A549 (cell line): ENCODE measurements around the gene CFH.

ENCODE experiments used
- CTCF ChIP-seq: fragments of >200 bp; sonication (Bioruptor Twin); formaldehyde crosslinking; IDR thresholded peaks from 3 replicates; pipeline ENCODE4 v1.5.1; 2016
- EP300 ChIP-seq, 2 experiments: fragments of >200 bp; sonication (Bioruptor Twin); formaldehyde crosslinking; IDR thresholded peaks; 2 replicates in 1 of 2; 3 replicates in 1 of 2; pipeline ENCODE4 v1.6.1; 2016 to 2017
- HMGXB4 ChIP-seq: fragments of 250-450 bp; sonication (Bioruptor Pico); IDR thresholded peaks from 2 replicates; pipeline ENCODE4 v1.5.0; 2021; ENCODE audit warnings: mild to moderate bottlenecking, moderate library complexity, borderline replicate concordance
- KDM1A ChIP-seq: fragments of 200-600 bp; sonication (generic); IDR thresholded peaks from 2 replicates; pipeline ENCODE4 v1.6.1; 2016; ENCODE audit warnings: low read depth, mild to moderate bottlenecking
- KDM5A ChIP-seq: fragments of 200-600 bp; sonication (generic); IDR thresholded peaks from 2 replicates; pipeline ENCODE4 v1.6.1; 2016; ENCODE audit warnings: antibody characterized with exemption, mild to moderate bottlenecking
- POLR2A ChIP-seq: IDR thresholded peaks from 2 replicates; pipeline ENCODE4 v1.6.1; 2012; ENCODE audit warnings: mild to moderate bottlenecking, low read length
- RAD21 ChIP-seq, 2 experiments: fragments of >200 bp in 1 of 2; sonication (Bioruptor Twin) in 1 of 2; formaldehyde crosslinking in 1 of 2; IDR thresholded peaks in 1 of 2; conservative IDR thresholded peaks in 1 of 2; 2 replicates in 1 of 2; 3 replicates in 1 of 2; pipeline ENCODE4 v1.6.1; 2012 to 2018; ENCODE audit warnings: inconsistent platforms in 1 of 2
- RCOR1 ChIP-seq: fragments of 150-350 bp; IDR thresholded peaks from 2 replicates; pipeline ENCODE4 v1.6.1; 2014; ENCODE audit warnings: antibody characterized with exemption, low read length, low read depth
- RNF2 ChIP-seq: fragments of 200-600 bp; sonication (generic); IDR thresholded peaks from 2 replicates; pipeline ENCODE4 v1.6.1; 2016; ENCODE audit warnings: low read depth, mild to moderate bottlenecking, antibody characterized with exemption, moderate library complexity, borderline replicate concordance
- TF ChIP-seq, protein P1 (sequence below): IDR thresholded peaks from 2 replicates; pipeline ENCODE4 v1.6.1; 2012
- TF ChIP-seq, protein P2 (sequence below): fragments of >200 bp; sonication (Bioruptor Twin); formaldehyde crosslinking; IDR thresholded peaks from 3 replicates; pipeline ENCODE4 v1.6.1; 2016
- TF ChIP-seq, protein P3 (sequence below): fragments of 450-650 bp; IDR thresholded peaks from 2 replicates; pipeline ENCODE4 v1.6.1; 2014; ENCODE audit warnings: antibody characterized with exemption

GRCh38 chr1:196607981-196608380 is 43.9 kb upstream of the CFH start:
- TF ChIP-seq RAD21 (conservative IDR thresholded peaks at IDR 0.05 in 1 of 2, IDR thresholded peaks at IDR 0.05 in 1 of 2) (no peak), CTCF (no peak), POLR2A (no peak), HMGXB4 (CRISPR knock-in tag) (no peak), KDM5A (no peak), RNF2 (no peak), KDM1A (0 out of 2 replicates have a peak, but pooled peaks have one; percentile 26), EP300 (IDR thresholded peaks at IDR 0.05) (no peak), RCOR1 (no peak)
- TF ChIP-seq, protein P1, sequence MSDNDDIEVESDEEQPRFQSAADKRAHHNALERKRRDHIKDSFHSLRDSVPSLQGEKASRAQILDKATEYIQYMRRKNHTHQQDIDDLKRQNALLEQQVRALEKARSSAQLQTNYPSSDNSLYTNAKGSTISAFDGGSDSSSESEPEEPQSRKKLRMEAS: no peak
- TF ChIP-seq, protein P2, sequence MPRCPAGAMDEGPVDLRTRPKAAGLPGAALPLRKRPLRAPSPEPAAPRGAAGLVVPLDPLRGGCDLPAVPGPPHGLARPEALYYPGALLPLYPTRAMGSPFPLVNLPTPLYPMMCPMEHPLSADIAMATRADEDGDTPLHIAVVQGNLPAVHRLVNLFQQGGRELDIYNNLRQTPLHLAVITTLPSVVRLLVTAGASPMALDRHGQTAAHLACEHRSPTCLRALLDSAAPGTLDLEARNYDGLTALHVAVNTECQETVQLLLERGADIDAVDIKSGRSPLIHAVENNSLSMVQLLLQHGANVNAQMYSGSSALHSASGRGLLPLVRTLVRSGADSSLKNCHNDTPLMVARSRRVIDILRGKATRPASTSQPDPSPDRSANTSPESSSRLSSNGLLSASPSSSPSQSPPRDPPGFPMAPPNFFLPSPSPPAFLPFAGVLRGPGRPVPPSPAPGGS: no peak
- TF ChIP-seq, protein P3, sequence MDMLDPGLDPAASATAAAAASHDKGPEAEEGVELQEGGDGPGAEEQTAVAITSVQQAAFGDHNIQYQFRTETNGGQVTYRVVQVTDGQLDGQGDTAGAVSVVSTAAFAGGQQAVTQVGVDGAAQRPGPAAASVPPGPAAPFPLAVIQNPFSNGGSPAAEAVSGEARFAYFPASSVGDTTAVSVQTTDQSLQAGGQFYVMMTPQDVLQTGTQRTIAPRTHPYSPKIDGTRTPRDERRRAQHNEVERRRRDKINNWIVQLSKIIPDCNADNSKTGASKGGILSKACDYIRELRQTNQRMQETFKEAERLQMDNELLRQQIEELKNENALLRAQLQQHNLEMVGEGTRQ: no peak
